IPS-11a (cell line): ENCODE data around the gene AFAP1.

Experiments used
- H3K4me3 ChIP-seq: one replicate; pipeline ENCODE4 v1.5.1; 2013; ENCODE audit warnings: low read depth, low read length, control low read depth

AFAP1 gene

DNA sequence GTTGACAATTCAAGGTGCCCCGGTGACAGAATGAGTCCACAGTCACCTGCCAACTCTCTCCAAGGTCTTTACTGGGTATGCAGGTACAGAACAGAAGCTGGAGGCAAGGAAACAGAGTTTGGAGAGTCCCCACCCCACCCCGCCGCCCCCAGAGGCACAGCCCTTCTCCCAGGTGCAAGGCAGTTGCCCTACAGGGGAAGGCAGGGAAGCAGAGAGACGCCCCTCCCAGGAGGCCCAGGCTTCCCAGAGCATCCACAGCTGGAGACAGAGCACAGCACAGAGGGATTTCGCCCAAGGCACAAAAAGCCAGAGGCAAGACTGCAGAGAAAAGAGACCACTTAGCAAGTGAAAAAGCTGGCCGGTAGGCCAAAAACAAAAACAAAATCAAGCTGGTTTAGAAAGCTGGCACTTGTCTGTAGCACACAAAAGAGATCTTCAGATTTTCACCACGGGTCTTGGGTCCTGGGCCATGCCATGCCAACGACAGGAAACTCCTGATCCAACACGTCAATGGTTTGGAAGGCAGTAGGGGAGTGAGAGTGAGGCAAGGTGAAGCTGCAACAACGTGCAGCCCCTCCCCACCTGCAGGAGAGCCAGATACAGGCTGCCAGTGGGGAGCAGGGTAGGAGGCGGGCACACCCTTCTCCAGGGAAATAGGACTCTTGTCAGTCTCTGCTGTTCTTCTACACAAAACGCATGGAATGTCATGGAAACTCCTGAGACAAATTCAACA, 113.3 kb downstream of the AFAP1 start:
- no peak overlapping the region for H3K4me3 ChIP-seq

DNA sequence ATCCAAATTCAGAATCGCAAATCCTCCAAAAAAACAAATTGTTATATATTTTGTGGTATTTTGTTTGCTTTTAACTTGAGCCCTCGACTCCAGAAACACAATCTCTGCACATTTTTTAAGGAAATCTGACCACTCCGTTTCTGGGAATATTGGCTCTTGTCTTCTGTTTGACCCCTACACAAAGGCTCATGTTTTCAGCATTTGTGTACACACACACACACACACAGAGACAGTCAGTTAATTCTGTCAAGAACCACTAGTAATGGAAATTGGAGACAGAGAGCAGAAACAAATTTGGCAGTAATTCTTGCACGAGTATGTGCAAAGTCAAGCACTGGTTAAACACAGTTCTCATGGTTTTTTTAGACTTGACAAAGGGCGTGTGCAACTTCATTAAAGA, 115.4 kb downstream of the AFAP1 start:
- H3K4me3 ChIP-seq = no peak overlapping the region

- no peak overlapping the region for H3K4me3 ChIP-seq
Observed at GRCh38 chr4:7823416-7823824, 116.2 kb downstream of the AFAP1 start.

DNA sequence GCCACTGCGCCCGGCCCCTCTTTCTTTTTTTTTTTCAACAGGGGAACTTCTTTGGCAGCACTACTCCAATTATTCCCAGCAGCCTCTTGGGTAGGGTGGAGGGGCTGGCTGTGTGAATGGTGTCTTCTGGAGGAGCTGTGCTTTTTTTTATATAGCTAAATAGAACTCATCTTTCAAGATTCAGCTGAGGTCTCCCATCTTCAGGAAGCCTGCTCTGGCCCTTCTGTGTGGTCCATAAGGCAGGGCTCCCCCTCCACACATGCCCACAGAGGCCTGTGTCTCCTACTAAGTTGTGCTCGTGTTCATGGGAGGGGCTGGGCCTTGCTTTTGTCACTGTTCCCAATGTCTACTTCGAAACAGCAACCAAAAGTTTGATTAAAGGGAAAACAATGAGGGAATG, 116.8 kb downstream of the AFAP1 start:
- no peak overlapping the region for H3K4me3 ChIP-seq

DNA sequence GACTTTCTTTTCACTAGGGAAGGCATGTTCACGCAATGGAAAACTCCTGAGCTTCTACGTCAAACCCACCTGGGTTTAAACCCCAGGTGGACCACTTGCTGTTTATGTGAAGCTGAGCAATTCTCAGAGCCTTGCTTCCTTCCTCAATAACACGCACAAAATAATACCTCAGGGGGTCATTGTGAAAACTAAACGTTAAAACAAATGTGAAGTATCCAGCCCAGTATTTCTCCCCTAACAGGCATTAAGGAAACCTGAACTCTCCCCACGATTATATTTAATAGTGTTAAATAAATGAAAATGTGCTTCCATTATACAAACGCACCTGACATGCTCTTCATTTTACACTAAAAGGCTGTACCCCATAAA, 117.5 kb downstream of the AFAP1 start:
- H3K4me3 ChIP-seq = no peak overlapping the region

DNA sequence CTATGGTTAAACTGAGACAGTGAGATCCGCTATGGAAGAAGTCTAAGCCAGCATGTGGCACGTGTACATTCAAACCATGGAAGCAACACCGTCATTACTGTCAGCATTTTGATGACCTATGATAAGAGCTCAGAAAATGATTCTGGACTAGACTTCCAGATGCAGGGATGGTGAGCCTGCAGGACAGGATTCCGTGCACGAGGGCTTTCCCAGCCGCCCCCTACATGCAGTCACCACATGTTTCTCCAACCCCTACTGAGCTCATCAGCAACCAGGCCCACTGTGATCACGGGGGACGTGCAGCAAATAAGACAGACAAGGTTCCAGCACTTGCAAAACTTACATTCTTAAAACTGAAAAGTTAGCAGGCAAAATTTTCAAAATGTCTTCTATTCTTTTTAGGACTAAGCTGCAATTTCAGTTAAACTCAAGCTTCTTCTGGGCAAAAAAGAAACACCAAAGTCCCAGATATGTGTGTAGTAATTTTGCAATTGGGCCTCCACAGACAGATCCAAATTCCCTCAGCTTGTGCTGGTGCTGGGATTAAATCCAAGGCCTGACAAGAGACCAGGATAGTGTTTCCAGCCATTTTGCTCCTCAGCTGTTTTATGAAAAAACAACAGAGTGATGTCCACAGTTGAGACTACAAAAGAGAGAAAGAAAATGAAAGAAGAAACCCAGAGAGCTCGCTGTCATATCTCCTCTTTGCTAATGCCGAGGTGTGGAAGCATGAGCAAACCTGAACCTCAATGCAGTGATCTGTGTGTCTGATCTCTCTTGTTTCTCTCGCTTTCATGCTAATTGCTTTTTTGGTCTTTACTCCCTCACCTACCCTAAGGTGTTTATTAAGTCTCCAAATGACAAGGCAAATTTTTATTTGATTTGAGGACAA, 118.2 kb downstream of the AFAP1 start:
- H3K4me3 ChIP-seq = no peak overlapping the region

DNA sequence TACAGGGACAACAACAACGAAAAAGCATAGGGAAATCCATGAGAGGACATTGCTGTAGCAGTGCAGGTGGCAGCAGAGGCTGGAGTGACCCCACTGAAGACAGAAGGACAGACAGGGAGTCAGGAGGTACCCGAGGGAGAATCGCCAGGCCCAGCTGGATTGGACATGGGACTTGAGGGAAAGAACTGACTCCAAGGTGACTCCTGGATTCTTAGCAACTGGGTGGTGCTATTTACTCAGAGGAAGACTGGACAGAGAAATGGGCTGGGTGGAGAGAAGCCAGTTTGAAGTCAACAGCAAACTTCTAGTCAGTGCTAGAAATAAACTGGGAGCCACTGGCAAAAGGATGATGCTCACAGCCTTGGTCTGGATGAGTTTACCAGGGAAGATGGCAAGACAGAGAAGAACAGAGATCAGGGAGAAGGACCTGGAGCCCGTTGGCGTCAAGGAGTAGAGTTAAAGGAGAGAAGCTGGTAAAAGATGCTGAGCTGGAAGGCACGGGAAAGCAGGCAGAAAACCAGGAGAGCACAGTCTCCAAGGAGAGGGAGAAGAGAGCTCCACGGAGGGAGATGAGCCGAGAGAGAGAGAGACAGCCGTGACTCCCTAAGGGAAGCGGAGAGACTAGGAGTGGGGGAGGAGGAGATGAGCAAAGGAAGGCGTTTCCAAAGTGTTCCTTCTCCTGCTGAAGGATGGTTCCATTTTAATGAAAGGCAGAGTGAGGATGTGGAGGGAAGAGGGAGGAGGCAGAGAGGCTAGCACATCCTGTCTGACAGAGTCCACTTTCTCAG, 119.4 kb downstream of the AFAP1 start:
- no peak overlapping the region for H3K4me3 ChIP-seq

DNA sequence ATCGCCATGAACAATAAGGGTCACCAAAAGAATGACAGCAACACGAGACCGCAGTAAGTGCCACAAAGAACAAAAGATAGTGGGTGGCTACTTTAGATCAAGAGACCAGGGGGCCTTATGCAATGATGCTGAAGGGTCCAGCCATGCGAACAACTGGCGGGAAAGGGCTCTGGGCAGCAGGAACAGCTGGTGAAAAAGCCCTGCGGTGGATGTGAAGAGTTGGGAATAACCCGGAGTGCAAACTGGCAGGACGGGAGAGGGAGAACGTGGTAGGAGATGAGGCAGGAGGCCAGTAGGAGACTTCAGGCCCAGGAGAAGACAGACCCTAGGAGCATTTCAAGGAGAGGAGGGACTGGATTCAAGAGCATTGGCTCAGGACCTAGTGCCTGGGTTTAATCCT, 120.2 kb downstream of the AFAP1 start:
- no peak overlapping the region for H3K4me3 ChIP-seq

GRCh38 chr4:7818399-7818911, 121.2 kb downstream of the AFAP1 start:
- H3K4me3 ChIP-seq = no peak overlapping the region

DNA sequence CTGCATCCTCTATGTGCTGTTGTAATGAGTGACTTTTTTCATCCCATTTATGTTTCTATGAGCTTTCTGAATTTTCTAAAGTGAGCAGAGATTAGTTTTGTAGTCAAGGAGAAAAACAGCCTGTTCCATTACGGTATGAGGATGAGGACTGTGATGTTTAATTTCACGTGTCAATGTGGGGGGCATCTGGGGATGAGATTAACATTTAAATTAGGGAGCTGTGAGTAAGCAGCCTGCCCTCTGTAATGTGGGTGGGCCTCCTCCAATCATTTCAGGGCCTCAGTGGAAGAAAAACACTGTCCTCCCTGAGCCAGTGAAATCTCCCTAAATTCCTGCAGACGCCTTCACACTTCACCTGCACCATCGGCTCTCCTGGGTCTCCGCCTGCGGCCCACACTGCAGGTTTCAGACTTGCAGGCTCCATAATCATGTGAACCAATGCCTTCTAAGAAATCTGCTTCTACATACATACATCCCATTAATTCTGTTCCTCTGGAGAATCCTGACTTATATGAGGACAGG, 121.7 kb downstream of the AFAP1 start:
- no peak overlapping the region for H3K4me3 ChIP-seq

DNA sequence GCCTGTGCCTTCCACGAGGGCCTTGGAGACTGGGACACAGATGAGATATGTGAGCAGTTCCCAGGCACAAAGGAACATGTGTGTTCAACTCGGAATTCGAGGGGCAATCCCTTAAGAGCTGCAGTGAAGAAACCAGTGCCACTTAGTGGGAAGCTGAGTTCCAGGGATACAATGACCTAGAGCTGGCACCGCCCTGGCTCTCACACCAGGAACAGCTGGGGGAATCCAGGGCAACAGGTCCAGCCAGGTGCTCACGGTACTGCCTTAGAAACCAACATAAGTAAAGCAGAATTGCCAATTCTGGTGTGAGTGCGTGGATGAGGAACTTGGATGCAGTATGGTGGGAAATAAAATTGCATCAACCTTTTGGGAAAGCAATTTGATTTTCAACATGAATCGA, 122.9 kb downstream of the AFAP1 start:
- no peak overlapping the region for H3K4me3 ChIP-seq

- no peak overlapping the region for H3K4me3 ChIP-seq
Observed at GRCh38 chr4:7815981-7816380, 123.7 kb downstream of the AFAP1 start.

DNA sequence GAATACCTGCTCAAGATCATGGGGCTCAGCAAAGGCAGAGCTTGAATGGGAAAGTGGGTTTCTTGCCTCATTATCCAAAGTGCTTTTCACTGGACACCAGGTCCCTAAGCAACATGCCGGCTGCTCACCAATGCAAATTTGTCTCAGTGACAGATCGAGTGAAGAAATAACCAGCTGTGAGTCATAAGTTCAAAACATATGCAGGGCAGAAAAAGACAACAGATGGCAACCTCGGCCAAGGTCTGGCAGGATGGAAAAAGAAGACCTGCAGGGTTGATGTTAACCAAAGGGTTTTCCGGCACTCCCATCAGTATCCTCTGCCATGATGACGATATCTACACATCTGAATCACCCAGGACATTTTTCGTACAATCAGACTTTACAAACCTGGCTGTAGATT, 124.1 kb downstream of the AFAP1 start:
- H3K4me3 ChIP-seq = no peak overlapping the region

DNA sequence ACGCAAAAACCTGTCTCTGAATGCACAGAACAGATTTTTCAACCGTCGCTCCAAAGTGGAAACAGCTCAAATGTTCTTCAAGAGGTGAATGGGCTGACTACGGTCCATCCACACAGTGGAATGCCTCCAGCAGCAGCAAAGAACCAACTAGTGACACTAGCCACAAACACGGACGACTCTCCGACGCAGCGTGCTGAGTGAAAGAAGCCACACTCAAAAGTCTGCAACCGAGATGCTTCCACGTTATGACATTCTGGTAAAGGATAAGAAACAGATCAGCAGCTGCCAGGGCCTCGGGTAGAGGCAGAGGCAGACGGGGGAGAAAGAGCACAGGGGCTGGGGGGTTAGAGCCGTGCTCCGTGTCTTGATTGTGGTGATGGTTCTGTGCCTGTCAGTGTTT, 125.2 kb downstream of the AFAP1 start:
- no peak overlapping the region for H3K4me3 ChIP-seq

DNA sequence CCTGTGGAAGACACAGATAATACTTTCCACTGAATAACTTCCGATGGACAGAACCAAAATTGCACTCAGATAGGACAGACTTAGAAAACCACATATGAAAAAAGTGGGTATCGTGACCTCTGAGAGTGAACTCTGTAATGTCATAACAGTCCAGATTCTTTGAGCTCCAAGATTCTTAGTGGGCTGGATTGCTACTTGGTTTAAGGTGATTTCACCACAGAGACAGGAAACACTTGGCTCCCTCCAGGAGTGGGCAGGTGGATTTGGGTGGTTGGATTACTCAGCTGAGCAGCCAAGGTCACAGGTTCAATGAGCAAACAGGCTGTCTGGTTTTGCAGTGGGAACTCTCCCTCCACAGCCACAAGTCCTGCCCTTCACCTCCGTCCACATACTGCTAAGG, 126.0 kb downstream of the AFAP1 start:
- H3K4me3 ChIP-seq = no peak overlapping the region

DNA sequence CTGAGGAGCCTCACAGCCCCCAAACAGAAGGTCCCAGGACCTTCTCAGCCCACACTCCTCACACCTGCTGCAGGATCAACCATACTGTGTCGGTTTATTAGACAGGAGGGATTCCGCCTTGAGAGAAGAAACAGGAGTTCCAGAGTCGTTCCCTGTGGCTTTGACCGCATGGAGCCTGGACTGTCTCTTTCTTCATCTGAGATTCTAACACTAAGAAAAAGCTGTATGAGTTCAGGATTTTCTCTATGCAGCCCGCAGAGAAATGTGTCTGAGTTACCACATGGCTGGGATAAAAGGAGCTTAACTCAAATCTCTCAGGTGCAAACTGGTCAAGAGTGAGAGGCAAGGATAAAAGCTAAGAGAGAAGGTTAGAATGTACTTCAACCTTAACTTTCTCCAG, 126.7 kb downstream of the AFAP1 start:
- no peak overlapping the region for H3K4me3 ChIP-seq

- no peak overlapping the region for H3K4me3 ChIP-seq
Observed at GRCh38 chr4:7812231-7812857, 127.3 kb downstream of the AFAP1 start.

GRCh38 chr4:7811536-7812191, 128.0 kb downstream of the AFAP1 start:
- H3K4me3 ChIP-seq = no peak overlapping the region

DNA sequence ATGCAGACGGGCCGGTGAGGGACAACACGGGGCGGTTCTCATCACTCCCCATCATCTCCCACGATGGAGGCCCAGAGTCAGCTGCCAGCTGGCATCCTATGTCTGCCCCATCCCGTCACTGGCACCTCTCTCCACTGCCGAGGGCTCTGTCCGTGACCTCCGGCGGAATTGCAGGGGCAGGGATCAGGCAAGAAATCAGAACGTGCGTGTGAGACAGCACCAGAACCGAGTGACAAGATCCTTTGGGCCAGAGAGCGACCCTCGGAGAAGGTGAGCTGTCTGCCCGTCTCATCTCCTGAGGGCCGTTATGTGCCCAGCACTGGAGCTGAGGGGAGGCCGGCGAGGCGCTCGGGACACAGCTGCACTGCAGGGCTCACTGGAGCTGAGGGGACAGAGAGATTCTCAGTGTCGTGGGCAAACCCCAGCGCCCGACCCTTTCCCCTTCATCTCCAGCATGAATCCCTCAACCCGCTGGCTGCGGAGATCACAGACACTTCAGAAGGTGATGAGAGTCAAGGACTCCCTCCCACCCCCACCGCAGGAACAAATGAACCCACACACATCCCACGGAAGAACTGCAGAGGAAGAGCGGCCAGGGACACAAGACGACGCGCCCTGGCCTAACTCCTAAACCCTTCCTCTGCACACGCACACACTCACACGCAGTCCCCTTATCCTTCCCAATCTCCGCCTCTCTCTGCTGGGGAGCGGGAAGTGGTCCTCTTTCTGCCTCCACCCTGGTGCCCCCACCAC, 128.7 kb downstream of the AFAP1 start:
- no peak overlapping the region for H3K4me3 ChIP-seq
